CD14-positive monocyte (primary cell): ENCODE results near the gene DHX29. TPM values are rescaled to one million over a fixed set of nuclear protein-coding genes. Genes with fewer than 3 reads are reported as not detected.

ENCODE experiments used
- DNase-seq, 3 donors: peaks; one replicate each; pipeline ENCODE4 v3.0.0-alpha.2; 2011 to 2022
- H2AFZ ChIP-seq: 2 replicates; pipeline ENCODE4 v1.6.0; 2012; ENCODE audit warnings: mild to moderate bottlenecking, low read depth, low read length, inconsistent platforms; ENCODE audit not compliant: insufficient read depth, poor library complexity, severe bottlenecking
- H3K27ac ChIP-seq, 2 donors: 1 replicate in 1 of 2; 2 replicates in 1 of 2; pipeline ENCODE4 v1.5.1; 2012 to 2013; ENCODE audit warnings: low read length in 2 of 2, control low read depth in 1 of 2, inconsistent platforms in 1 of 2, low read depth in 1 of 2, mild to moderate bottlenecking in 1 of 2
- H3K27me3 ChIP-seq, 2 donors: one replicate each; pipeline versions ENCODE4 v1.6.0 to v1.6.1; 2011 to 2013; ENCODE audit warnings: low read length in 2 of 2; ENCODE audit not compliant: control insufficient read depth in 2 of 2, insufficient read depth in 2 of 2
- H3K36me3 ChIP-seq, 2 donors: replicated peaks in 1 of 2; 1 replicate in 1 of 2; 2 replicates in 1 of 2; pipeline versions ENCODE4 v1.5.1 to v1.6.1; 2012 to 2013; ENCODE audit warnings: low read length in 2 of 2, control low read depth in 1 of 2, inconsistent platforms in 1 of 2, mild to moderate bottlenecking in 1 of 2; ENCODE audit not compliant: insufficient read depth in 2 of 2, control insufficient read depth in 1 of 2
- H3K4me1 ChIP-seq, 2 donors: 1 replicate in 1 of 2; 2 replicates in 1 of 2; pipeline versions ENCODE4 v1.5.1 to v1.6.1; 2012 to 2013; ENCODE audit warnings: low read length in 2 of 2, control low read depth in 1 of 2, inconsistent platforms in 1 of 2, mild to moderate bottlenecking in 1 of 2, moderate library complexity in 1 of 2; ENCODE audit not compliant: insufficient read depth in 2 of 2, control insufficient read depth in 1 of 2
- H3K4me2 ChIP-seq: replicated peaks from 2 replicates; pipeline ENCODE3; 2012; ENCODE audit warnings: low read length, moderate library complexity, mild to moderate bottlenecking; ENCODE audit not compliant: poor library complexity, severe bottlenecking; ENCODE audit errors: extremely low read depth
- H3K4me3 ChIP-seq, 3 experiments: fragments of 200-600 bp in 1 of 3; sonication (generic) in 1 of 3; replicated peaks in 1 of 3; 1 replicate in 2 of 3; 2 replicates in 1 of 3; pipeline ENCODE4 v1.5.1; 2011 to 2013; ENCODE audit warnings: low read length in 3 of 3, mild to moderate bottlenecking in 3 of 3, control low read depth in 2 of 3, low read depth in 2 of 3, inconsistent platforms in 1 of 3, moderate library complexity in 1 of 3
- H3K79me2 ChIP-seq: 2 replicates; pipeline ENCODE4 v1.6.0; 2012; ENCODE audit warnings: mild to moderate bottlenecking, control low read depth, inconsistent platforms, low read length, moderate library complexity; ENCODE audit not compliant: insufficient read depth
- H3K9ac ChIP-seq: 2 replicates; pipeline ENCODE4 v1.6.0; 2017; ENCODE audit warnings: low read length, mild to moderate bottlenecking; ENCODE audit not compliant: insufficient read depth, poor library complexity, severe bottlenecking
- H3K9me3 ChIP-seq, 2 donors: replicated peaks in 1 of 2; 1 replicate in 1 of 2; 2 replicates in 1 of 2; pipeline versions ENCODE4 v1.5.1 to v1.6.1; 2012 to 2013; ENCODE audit warnings: low read length in 2 of 2, control low read depth in 1 of 2; ENCODE audit not compliant: control insufficient read depth in 1 of 2, insufficient read depth in 1 of 2
- H4K20me1 ChIP-seq: 2 replicates; pipeline ENCODE4 v1.6.0; 2012; ENCODE audit warnings: mild to moderate bottlenecking, low read length, control low read depth, moderate library complexity; ENCODE audit not compliant: insufficient read depth
- H3K27ac Mint-ChIP-seq, 7 donors: one replicate each; pipeline ENCODE4 v1.8.0; 2020; ENCODE audit warnings: mild to moderate bottlenecking in 7 of 7, mixed read lengths in 7 of 7, moderate library complexity in 6 of 7, inconsistent platforms in 2 of 7
- H3K27me3 Mint-ChIP-seq, 3 donors: one replicate each; pipeline ENCODE4 v1.8.0; 2021 to 2022; ENCODE audit warnings: low read depth in 3 of 3, mild to moderate bottlenecking in 3 of 3, mixed read lengths in 3 of 3, moderate library complexity in 3 of 3, inconsistent platforms in 1 of 3
- H3K36me3 Mint-ChIP-seq, 2 donors: one replicate each; pipeline ENCODE4 v1.8.0; 2020; ENCODE audit warnings: mixed read lengths in 2 of 2, inconsistent platforms in 1 of 2, mild to moderate bottlenecking in 1 of 2
- H3K4me1 Mint-ChIP-seq: one replicate; pipeline ENCODE4 v1.8.0; 2020; ENCODE audit warnings: mild to moderate bottlenecking, mixed read lengths
- H3K4me3 Mint-ChIP-seq, 2 donors: one replicate each; pipeline ENCODE4 v1.8.0; 2020; ENCODE audit warnings: mild to moderate bottlenecking in 2 of 2, mixed read lengths in 2 of 2, moderate library complexity in 1 of 2
- H3K9me3 Mint-ChIP-seq, 7 donors: one replicate each; pipeline ENCODE4 v1.8.0; 2020 to 2022; ENCODE audit warnings: mixed read lengths in 7 of 7, mild to moderate bottlenecking in 6 of 7, moderate library complexity in 6 of 7, inconsistent platforms in 2 of 7
- CTCF ChIP-seq: fragments of 200-600 bp; IDR thresholded peaks from one replicate; pipeline ENCODE4 v1.8.0; 2022; ENCODE audit warnings: antibody characterized with exemption, mild to moderate bottlenecking
- WGBS: methylation state at CpG from one replicate; pipeline ENCODE4 v1.1.5; 2013; ENCODE audit warnings: missing lambda C conversion rate; ENCODE audit not compliant: insufficient coverage; 5-methylcytosine and 5-hydroxymethylcytosine counted together
- intact Hi-C, 2 donors: fragments of 100-400 bp; cut with micrococcal nuclease; formaldehyde crosslinking; loops; one replicate each; pipeline versions ENCODE4 v1.15.0 to v1.15.1; 2023
- polyA plus RNA-seq, 3 donors: library from polyadenylated mRNA; depleted of rRNA in 1 of 3; unstranded in 2 of 3; stranded (reverse) in 1 of 3; fragments of 300-500 nt in 2 of 3; fragments of >200 nt in 1 of 3; fragmentation: Illumina TruSeq in 2 of 3; gene quantifications; 1 replicate in 2 of 3; 2 replicates in 1 of 3; pipeline ENCODE4 v1.2.3, GENCODE V29; 2012 to 2021

The DHX29 gene
- polyA plus RNA-seq, 3 donors: 5.2 to 15.9 (median 9.7) TPM

- H3K9me3 ChIP-seq: peaks cover 5 to 36% of the 10 kb centered on the region in 2 donors
- TF ChIP-seq CTCF: no peak
- H4K20me1 ChIP-seq: no peaks in the 10 kb centered on the region
- Mint-ChIP-seq H3K27ac (peak overlapping the region in 3 of 7 donors; percentile 51 to 79 (median 76)), H3K36me3 (peaks cover 4 to 9% of the 10 kb centered on the region in 2 donors), H3K4me1 (peaks cover 34% of the 10 kb centered on the region), H3K27me3 (peaks cover 92 to 97% (median 97%) of the 10 kb centered on the region in 3 donors), H3K9me3 (peaks cover 0 to 37% (median 17%) of the 10 kb centered on the region in 7 donors), H3K4me3 (peak overlapping the region; percentile 80 to 97)
- H3K4me2 ChIP-seq: peak overlapping the region; percentile 95
- no peaks in the 10 kb centered on the region for H3K79me2 ChIP-seq
- WGBS: 3% methylated on average over 44 of the region's 45 CpGs
- H3K4me1 ChIP-seq: peaks cover 28 to 39% of the 10 kb centered on the region in 2 donors
- peak overlapping the region; percentile 81 for H2AFZ ChIP-seq
- H3K27ac ChIP-seq: no peak overlapping the region
- intact Hi-C loops: no loop called here
- H3K9ac ChIP-seq: no peak overlapping the region
- no peak for DNase-seq
- peaks cover 77 to 97% of the 10 kb centered on the region in 2 donors for H3K27me3 ChIP-seq
- H3K36me3 ChIP-seq: no peaks in the 10 kb centered on the region
- peak overlapping the region; percentile 30 to 79 (median 44) for H3K4me3 ChIP-seq
These were observed 75.1 kb downstream of the DHX29 start for GRCh38 chr5:55232271-55232984.

DNA sequence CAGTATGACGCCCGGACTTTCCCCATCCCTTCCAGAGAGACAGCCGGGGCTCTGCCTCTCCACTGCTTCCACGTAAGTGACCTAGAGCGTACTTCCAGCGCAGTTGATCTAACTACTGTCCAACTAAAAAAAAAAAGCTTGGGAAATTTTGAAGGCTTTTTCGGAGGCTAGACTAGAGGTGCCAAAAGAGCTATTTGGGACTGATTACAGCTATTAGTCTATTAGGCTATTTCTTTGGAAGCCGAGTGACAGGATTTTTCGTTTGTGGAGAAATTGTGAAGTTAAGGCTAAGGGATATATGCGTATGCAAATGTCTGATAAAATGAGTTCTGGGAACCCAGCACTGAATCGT, 75.6 kb downstream of the DHX29 start:
- peak overlapping the region in 1 of 3 experiments; percentile 79 for H3K4me3 ChIP-seq
- Mint-ChIP-seq H3K4me3 (peak overlapping the region; percentile 80 to 97), H3K9me3 (peaks cover 0 to 37% (median 18%) of the 10 kb centered on the region in 7 donors), H3K27ac (no peak overlapping the region), H3K27me3 (peaks cover 92 to 100% (median 97%) of the 10 kb centered on the region in 3 donors), H3K4me1 (peaks cover 34% of the 10 kb centered on the region), H3K36me3 (peaks cover 4 to 9% of the 10 kb centered on the region in 2 donors)
- peaks cover 76 to 96% of the 10 kb centered on the region in 2 donors for H3K27me3 ChIP-seq
- H3K79me2 ChIP-seq: no peaks in the 10 kb centered on the region
- no peak overlapping the region for H2AFZ ChIP-seq
- no peak for DNase-seq
- H3K9ac ChIP-seq: no peak overlapping the region
- no peak overlapping the region for H3K27ac ChIP-seq
- H4K20me1 ChIP-seq: no peaks in the 10 kb centered on the region
- H3K4me2 ChIP-seq: peak overlapping the region; percentile 95
- intact Hi-C loops: no loop called here
- no peaks in the 10 kb centered on the region for H3K36me3 ChIP-seq
- H3K9me3 ChIP-seq: peaks cover 5 to 36% of the 10 kb centered on the region in 2 donors
- 3% methylated on average over 10 of the region's 11 CpGs for WGBS
- peaks cover 28 to 44% of the 10 kb centered on the region in 2 donors for H3K4me1 ChIP-seq
- TF ChIP-seq CTCF: no peak
